Neural cell (in vitro differentiated cells): Measurements from ENCODE around the gene POLR1G.

Experiments used
- CTCF ChIP-seq: fragments of 450-650 bp; IDR thresholded peaks from 2 replicates; pipeline ENCODE4 v1.5.1; 2014; ENCODE audit warnings: antibody characterized with exemption, mild to moderate bottlenecking, moderate library complexity; ENCODE audit not compliant: poor library complexity, severe bottlenecking
- EP300 ChIP-seq: fragments of 450-650 bp; conservative IDR thresholded peaks from 2 replicates; pipeline ENCODE4 v1.6.1; 2014; ENCODE audit warnings: antibody characterized with exemption, mild to moderate bottlenecking, moderate library complexity; ENCODE audit not compliant: poor library complexity, severe bottlenecking
- EZH2 ChIP-seq: fragments of 200-600, 300-800 bp; shearing (Covaris generic), sonication (generic); IDR thresholded peaks from 2 replicates; pipeline ENCODE4 v1.6.1; 2014; ENCODE audit warnings: antibody characterized with exemption, low read length, borderline replicate concordance, mild to moderate bottlenecking; ENCODE audit not compliant: insufficient read depth, poor library complexity, severe bottlenecking
- MXI1 ChIP-seq: fragments of 450-650 bp; conservative IDR thresholded peaks from 2 replicates; pipeline ENCODE4 v1.6.1; 2014; ENCODE audit warnings: antibody characterized with exemption, mild to moderate bottlenecking; ENCODE audit not compliant: poor library complexity, severe bottlenecking
- POLR2AphosphoS5 ChIP-seq: IDR thresholded peaks from 2 replicates; pipeline ENCODE4 v1.6.1; 2012
- RAD21 ChIP-seq: fragments of 450-650 bp; conservative IDR thresholded peaks from 2 replicates; pipeline ENCODE4 v1.6.1; 2014; ENCODE audit warnings: antibody characterized with exemption, mild to moderate bottlenecking, moderate library complexity
- REST ChIP-seq: IDR thresholded peaks from 2 replicates; pipeline ENCODE4 v1.6.1; 2012; ENCODE audit warnings: borderline replicate concordance
- SMC3 ChIP-seq: fragments of 450-650 bp; conservative IDR thresholded peaks from 2 replicates; pipeline ENCODE4 v1.6.1; 2014; ENCODE audit warnings: antibody characterized with exemption, mild to moderate bottlenecking, moderate library complexity; ENCODE audit not compliant: poor library complexity
- TAF1 ChIP-seq: IDR thresholded peaks from 2 replicates; pipeline ENCODE4 v1.6.1; 2012; ENCODE audit warnings: low read depth

GRCh38 chr19:45403272-45403671, 3.2 kb upstream of the POLR1G start:
- TF ChIP-seq EZH2 (no peak), MXI1 (no peak), CTCF (no peak), POLR2AphosphoS5 (no peak), SMC3 (no peak), REST (no peak), RAD21 (no peak), EP300 (no peak), TAF1 (no peak)
